A549 (cell line): ENCODE data around the gene RIMBP2. TPM values are rescaled to one million over a fixed set of nuclear protein-coding genes. Genes with fewer than 3 reads are reported as not detected.

Experiments
- ATAC-seq, 2 experiments: fragments of 200-7000 bp in 1 of 2; fragments of >200 bp in 1 of 2; cut with Nextera tagmentation in 1 of 2; cut with Tn5 transposase in 1 of 2; 3 replicates each; pipeline versions ENCODE4 v1.8.0 to v1.9.1; 2018 to 2020; ENCODE audit warnings: mild to moderate bottlenecking in 1 of 2, moderate library complexity in 1 of 2
- CTCF ChIA-PET: fragments of 300-600 bp; sonication (Branson Sonifier 250); formaldehyde crosslinking; extraction: SDS; loops from one replicate; lab custom pipeline; 2021; ENCODE audit warnings: antibody characterized with exemption, inconsistent platforms; lab: Yijun Ruan, JAX
- POLR2A ChIA-PET: fragments of 350-600 bp; formaldehyde crosslinking; extraction: SDS; loops from one replicate; lab custom pipeline; 2021; ENCODE audit warnings: antibody characterized with exemption, inconsistent platforms; lab: Yijun Ruan, JAX
- DNase-seq, 2 experiments: peaks; one replicate each; pipeline versions ENCODE4 v3.0.0 to v3.0.0-alpha.2; 2011 to 2016; ENCODE audit warnings: low read depth in 1 of 2, low spot score in 1 of 2
- FAIRE-seq: peaks from 2 replicates; lab custom pipeline; 2011; peaks lifted over from hg19 to GRCh38; lab: Jason Lieb, UNC
- H3K27ac ChIP-seq, 2 experiments: fragments of >200 bp; sonication (Bioruptor Twin); formaldehyde crosslinking; 3 replicates each; pipeline ENCODE4 v1.5.1; 2016 to 2017
- H3K4me1 ChIP-seq: fragments of >200 bp; sonication (Bioruptor Twin); formaldehyde crosslinking; 3 replicates; pipeline ENCODE4 v1.6.1; 2016
- H3K4me2 ChIP-seq: fragments of >200 bp; sonication (Bioruptor Twin); formaldehyde crosslinking; 3 replicates; pipeline ENCODE4 v1.6.1; 2016
- H3K4me3 ChIP-seq: fragments of >200 bp; sonication (Bioruptor Twin); formaldehyde crosslinking; 3 replicates; pipeline ENCODE4 v1.5.1; 2016
- H3K9me3 ChIP-seq: fragments of >200 bp; sonication (Bioruptor Twin); formaldehyde crosslinking; 3 replicates; pipeline ENCODE4 v1.6.1; 2016
- CBX8 ChIP-seq: fragments of 200-600 bp; sonication (generic); IDR thresholded peaks from 2 replicates; pipeline ENCODE4 v1.6.1; 2016
- CHD2 ChIP-seq: fragments of 150-350 bp; IDR thresholded peaks from 2 replicates; pipeline ENCODE4 v1.6.1; 2014; ENCODE audit warnings: low read length; ENCODE audit not compliant: partially characterized antibody
- CHD4 ChIP-seq: fragments of 200-600 bp; sonication (generic); IDR thresholded peaks from 2 replicates; pipeline ENCODE4 v1.6.1; 2016; ENCODE audit warnings: antibody characterized with exemption, mild to moderate bottlenecking, borderline replicate concordance
- EP300 ChIP-seq, 2 experiments: fragments of >200 bp; sonication (Bioruptor Twin); formaldehyde crosslinking; IDR thresholded peaks; 2 replicates in 1 of 2; 3 replicates in 1 of 2; pipeline ENCODE4 v1.6.1; 2016 to 2017
- GATA3 ChIP-seq: IDR thresholded peaks from 2 replicates; pipeline ENCODE4 v1.6.1; 2012; ENCODE audit warnings: borderline replicate concordance
- KDM1A ChIP-seq: fragments of 200-600 bp; sonication (generic); IDR thresholded peaks from 2 replicates; pipeline ENCODE4 v1.6.1; 2016; ENCODE audit warnings: low read depth, mild to moderate bottlenecking
- KDM5A ChIP-seq: fragments of 200-600 bp; sonication (generic); IDR thresholded peaks from 2 replicates; pipeline ENCODE4 v1.6.1; 2016; ENCODE audit warnings: antibody characterized with exemption, mild to moderate bottlenecking
- MAZ ChIP-seq: fragments of 150-350 bp; IDR thresholded peaks from 2 replicates; pipeline ENCODE4 v1.6.1; 2014; ENCODE audit warnings: antibody characterized with exemption, low read depth, low read length, borderline replicate concordance
- RAD21 ChIP-seq, 2 experiments: fragments of >200 bp in 1 of 2; sonication (Bioruptor Twin) in 1 of 2; formaldehyde crosslinking in 1 of 2; IDR thresholded peaks in 1 of 2; conservative IDR thresholded peaks in 1 of 2; 2 replicates in 1 of 2; 3 replicates in 1 of 2; pipeline ENCODE4 v1.6.1; 2012 to 2018; ENCODE audit warnings: inconsistent platforms in 1 of 2
- SMC3 ChIP-seq: fragments of >200 bp; sonication (Bioruptor Twin); formaldehyde crosslinking; IDR thresholded peaks from 3 replicates; pipeline ENCODE4 v1.6.1; 2018; ENCODE audit warnings: inconsistent platforms
- ZC3H11A ChIP-seq: fragments of 450-650 bp; IDR thresholded peaks from 2 replicates; pipeline ENCODE4 v1.6.1; 2014; ENCODE audit warnings: antibody characterized with exemption, mild to moderate bottlenecking
- WGBS: methylation state at CpG from one replicate; pipeline ENCODE4 v1.1.6; 2017; ENCODE audit errors: missing lambda C conversion rate; 5-methylcytosine and 5-hydroxymethylcytosine counted together
- polyA plus RNA-seq, 4 experiments: library from polyadenylated mRNA; depleted of rRNA in 3 of 4; stranded (reverse); fragments of >200 nt; fragmentation: RNase III in 1 of 4; extraction: RNeasy Plus Mini Kit Qiagen cat#74134 plus additional on column Dnase treatment in 1 of 4; gene quantifications; 2 replicates in 3 of 4; 3 replicates in 1 of 4; pipeline ENCODE4 v1.2.3, GENCODE V29; 2011 to 2017
- TF ChIP-seq, protein P1 (sequence below): fragments of 450-650 bp; IDR thresholded peaks from 2 replicates; pipeline ENCODE4 v1.6.1; 2014; ENCODE audit warnings: antibody characterized with exemption
- TF ChIP-seq, protein P2 (sequence below): fragments of 250-450 bp; sonication (Bioruptor Pico); IDR thresholded peaks from 2 replicates; pipeline ENCODE4 v1.5.0; 2021; ENCODE audit warnings: mild to moderate bottlenecking, moderate library complexity, borderline replicate concordance
- TF ChIP-seq, protein P3 (sequence below): fragments of 250-450 bp; sonication (Bioruptor Pico); IDR thresholded peaks from 2 replicates; pipeline ENCODE4 v1.5.0; 2020; ENCODE audit warnings: low read depth, mild to moderate bottlenecking, moderate library complexity
- TF ChIP-seq, protein P4 (sequence below): fragments of >200 bp; sonication (Bioruptor Twin); formaldehyde crosslinking; IDR thresholded peaks from 3 replicates; pipeline ENCODE4 v1.6.1; 2016
- TF ChIP-seq, protein P5 (sequence below): fragments of 150-350 bp; IDR thresholded peaks from 2 replicates; pipeline ENCODE4 v1.6.1; 2014; ENCODE audit warnings: low read depth, mild to moderate bottlenecking, low read length

The RIMBP2 gene
- polyA plus RNA-seq, 2 of the 4 experiments (the other 2 are of a cell fraction), result not detected

DNA sequence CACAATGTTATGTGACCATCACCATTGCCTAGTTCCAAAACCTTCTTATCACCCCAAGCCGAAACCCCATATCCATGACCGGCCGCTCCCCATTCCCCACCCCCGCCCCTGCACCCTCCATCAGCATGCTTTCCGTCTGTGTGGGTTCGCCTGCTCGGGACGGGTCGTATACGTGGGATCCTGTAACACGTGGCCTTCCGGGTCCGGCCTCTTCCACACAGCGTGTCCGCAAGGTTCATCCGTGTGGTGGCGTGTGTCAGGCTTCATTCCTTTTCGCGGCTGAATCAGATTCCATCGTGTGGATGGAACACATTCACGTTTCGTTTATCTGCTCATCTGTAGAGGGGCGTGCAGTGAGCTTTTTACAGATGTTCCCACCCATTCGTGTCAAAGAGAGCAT, 41.4 kb downstream of the RIMBP2 start:
- CTCF ChIA-PET, result no interaction called here
- H3K27ac ChIP-seq, result no peak overlapping the region
- H3K4me3 ChIP-seq, result no peak overlapping the region
- 62% methylated on average over 22 of the region's 24 CpGs for WGBS
- DNase-seq, result no peak
- H3K4me2 ChIP-seq, result no peak overlapping the region
- TF ChIP-seq SMC3, result no peak
- TF ChIP-seq, protein P1, sequence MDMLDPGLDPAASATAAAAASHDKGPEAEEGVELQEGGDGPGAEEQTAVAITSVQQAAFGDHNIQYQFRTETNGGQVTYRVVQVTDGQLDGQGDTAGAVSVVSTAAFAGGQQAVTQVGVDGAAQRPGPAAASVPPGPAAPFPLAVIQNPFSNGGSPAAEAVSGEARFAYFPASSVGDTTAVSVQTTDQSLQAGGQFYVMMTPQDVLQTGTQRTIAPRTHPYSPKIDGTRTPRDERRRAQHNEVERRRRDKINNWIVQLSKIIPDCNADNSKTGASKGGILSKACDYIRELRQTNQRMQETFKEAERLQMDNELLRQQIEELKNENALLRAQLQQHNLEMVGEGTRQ, result no peak
- no peak for TF ChIP-seq KDM1A
- no peak for TF ChIP-seq GATA3
- TF ChIP-seq CHD4, result no peak
- TF ChIP-seq, protein P2, sequence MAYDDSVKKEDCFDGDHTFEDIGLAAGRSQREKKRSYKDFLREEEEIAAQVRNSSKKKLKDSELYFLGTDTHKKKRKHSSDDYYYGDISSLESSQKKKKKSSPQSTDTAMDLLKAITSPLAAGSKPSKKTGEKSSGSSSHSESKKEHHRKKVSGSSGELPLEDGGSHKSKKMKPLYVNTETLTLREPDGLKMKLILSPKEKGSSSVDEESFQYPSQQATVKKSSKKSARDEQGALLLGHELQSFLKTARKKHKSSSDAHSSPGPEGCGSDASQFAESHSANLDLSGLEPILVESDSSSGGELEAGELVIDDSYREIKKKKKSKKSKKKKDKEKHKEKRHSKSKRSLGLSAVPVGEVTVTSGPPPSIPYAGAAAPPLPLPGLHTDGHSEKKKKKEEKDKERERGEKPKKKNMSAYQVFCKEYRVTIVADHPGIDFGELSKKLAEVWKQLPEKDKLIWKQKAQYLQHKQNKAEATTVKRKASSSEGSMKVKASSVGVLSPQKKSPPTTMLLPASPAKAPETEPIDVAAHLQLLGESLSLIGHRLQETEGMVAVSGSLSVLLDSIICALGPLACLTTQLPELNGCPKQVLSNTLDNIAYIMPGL (CRISPR knock-in tag), result no peak
- TF ChIP-seq CBX8, result no peak
- TF ChIP-seq, protein P3, sequence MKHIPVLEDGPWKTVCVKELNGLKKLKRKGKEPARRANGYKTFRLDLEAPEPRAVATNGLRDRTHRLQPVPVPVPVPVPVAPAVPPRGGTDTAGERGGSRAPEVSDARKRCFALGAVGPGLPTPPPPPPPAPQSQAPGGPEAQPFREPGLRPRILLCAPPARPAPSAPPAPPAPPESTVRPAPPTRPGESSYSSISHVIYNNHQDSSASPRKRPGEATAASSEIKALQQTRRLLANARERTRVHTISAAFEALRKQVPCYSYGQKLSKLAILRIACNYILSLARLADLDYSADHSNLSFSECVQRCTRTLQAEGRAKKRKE (CRISPR knock-in tag), result no peak
- TF ChIP-seq, protein P4, sequence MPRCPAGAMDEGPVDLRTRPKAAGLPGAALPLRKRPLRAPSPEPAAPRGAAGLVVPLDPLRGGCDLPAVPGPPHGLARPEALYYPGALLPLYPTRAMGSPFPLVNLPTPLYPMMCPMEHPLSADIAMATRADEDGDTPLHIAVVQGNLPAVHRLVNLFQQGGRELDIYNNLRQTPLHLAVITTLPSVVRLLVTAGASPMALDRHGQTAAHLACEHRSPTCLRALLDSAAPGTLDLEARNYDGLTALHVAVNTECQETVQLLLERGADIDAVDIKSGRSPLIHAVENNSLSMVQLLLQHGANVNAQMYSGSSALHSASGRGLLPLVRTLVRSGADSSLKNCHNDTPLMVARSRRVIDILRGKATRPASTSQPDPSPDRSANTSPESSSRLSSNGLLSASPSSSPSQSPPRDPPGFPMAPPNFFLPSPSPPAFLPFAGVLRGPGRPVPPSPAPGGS, result no peak
- TF ChIP-seq RAD21 (conservative IDR thresholded peaks at IDR 0.05 in 1 of 2, IDR thresholded peaks at IDR 0.05 in 1 of 2), result no peak
- no peak for TF ChIP-seq KDM5A
- no peak for TF ChIP-seq EP300 (IDR thresholded peaks at IDR 0.05)
- TF ChIP-seq, protein P5, sequence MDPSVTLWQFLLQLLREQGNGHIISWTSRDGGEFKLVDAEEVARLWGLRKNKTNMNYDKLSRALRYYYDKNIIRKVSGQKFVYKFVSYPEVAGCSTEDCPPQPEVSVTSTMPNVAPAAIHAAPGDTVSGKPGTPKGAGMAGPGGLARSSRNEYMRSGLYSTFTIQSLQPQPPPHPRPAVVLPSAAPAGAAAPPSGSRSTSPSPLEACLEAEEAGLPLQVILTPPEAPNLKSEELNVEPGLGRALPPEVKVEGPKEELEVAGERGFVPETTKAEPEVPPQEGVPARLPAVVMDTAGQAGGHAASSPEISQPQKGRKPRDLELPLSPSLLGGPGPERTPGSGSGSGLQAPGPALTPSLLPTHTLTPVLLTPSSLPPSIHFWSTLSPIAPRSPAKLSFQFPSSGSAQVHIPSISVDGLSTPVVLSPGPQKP, result no peak
- no peak for TF ChIP-seq ZC3H11A
- no peak for TF ChIP-seq MAZ
- TF ChIP-seq, all 56 proteins: peak for 0
- FAIRE-seq, result no peak
- Histone ChIP-seq H3K4me1 (no peaks in the 10 kb centered on the region), H3K9me3 (no peaks in the 10 kb centered on the region)
- no peak for ATAC-seq
- POLR2A ChIA-PET, result no interaction called here

DNA sequence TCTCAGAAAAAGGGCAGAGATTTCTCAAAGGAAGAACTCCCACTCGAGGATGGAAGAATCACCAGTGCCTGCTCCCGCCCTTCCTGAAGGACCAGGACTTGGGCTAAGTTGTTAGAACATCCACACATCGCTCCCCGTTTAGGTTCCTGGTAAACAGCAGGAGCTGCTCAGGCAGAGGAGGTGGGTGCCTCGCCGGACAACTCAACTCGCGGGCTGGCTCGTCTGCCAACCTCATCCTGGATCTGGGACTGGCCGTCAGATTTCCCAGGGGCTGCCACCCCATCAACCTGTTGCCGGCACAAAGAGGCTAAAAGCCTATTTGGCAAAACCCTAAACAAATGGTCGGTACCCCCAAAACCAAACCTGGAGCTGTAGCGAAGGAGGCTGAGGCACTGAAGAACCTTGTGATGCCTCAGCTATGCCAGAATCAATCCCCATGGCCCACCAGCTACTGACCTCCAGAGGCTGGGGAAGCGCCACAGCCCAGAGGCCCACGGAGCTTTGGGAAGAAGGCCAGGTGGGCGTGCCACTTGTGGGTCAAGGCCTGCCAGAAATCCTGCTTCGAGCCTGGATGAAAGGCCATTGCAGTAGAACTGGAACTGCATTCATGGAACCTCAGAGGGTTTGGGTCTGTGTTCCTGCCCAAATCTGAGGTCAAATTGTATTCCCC, 42.9 kb downstream of the RIMBP2 start:
- DNase-seq, result no peak
- H3K4me3 ChIP-seq, result no peak overlapping the region
- ChIA-PET POLR2A (no interaction called here), CTCF (interaction anchor here (0.6 kb wide), 1 partner anchor 1915 kb away, joined by 6 read pairs; no protein-coding TSS in a partner anchor)
- no peak for ATAC-seq
- no peak overlapping the region for H3K27ac ChIP-seq
- no peaks in the 10 kb centered on the region for H3K4me1 ChIP-seq
- H3K4me2 ChIP-seq, result no peak overlapping the region
- no peak for FAIRE-seq
- 34% methylated on average over 17 of the region's 17 CpGs for WGBS
- TF ChIP-seq CHD2, result no peak
- TF ChIP-seq, all 56 proteins: peak for 0
- H3K9me3 ChIP-seq, result peaks cover 2% of the 10 kb centered on the region; the same call in 1 of the 3 replicates
